Mucosa of descending colon (tissue), 3 donors: ENCODE data around the gene STAB1. TPM values are rescaled to one million over a fixed set of nuclear protein-coding genes. Genes with fewer than 3 reads are reported as not detected.

Source experiments
- ATAC-seq: fragments of 200-7000 bp; cut with Tn5 transposase; one replicate; pipeline ENCODE4 v1.9.1; 2020; ENCODE audit warnings: mild to moderate bottlenecking, moderate library complexity
- DNase-seq, 3 donors: peaks; one replicate each; pipeline ENCODE4 v3.0.0-alpha.2; 2020
- H3K36me3 ChIP-seq: fragments of 200-600 bp; one replicate; pipeline ENCODE4 v1.8.0; 2021; ENCODE audit warnings: low read depth, mild to moderate bottlenecking
- H3K4me1 ChIP-seq: fragments of 200-600 bp; one replicate; pipeline ENCODE4 v1.8.0; 2021; ENCODE audit warnings: low read depth, mild to moderate bottlenecking
- H3K4me3 ChIP-seq: fragments of 200-600 bp; one replicate; pipeline ENCODE4 v1.8.0; 2021; ENCODE audit warnings: mild to moderate bottlenecking
- H3K9me3 ChIP-seq: fragments of 200-600 bp; one replicate; pipeline ENCODE4 v1.8.0; 2021; ENCODE audit warnings: mild to moderate bottlenecking
- intact Hi-C, 2 donors: fragments of 100-400 bp; cut with DNase I in 1 of 2; cut with micrococcal nuclease in 1 of 2; formaldehyde crosslinking; loops; one replicate each; pipeline versions ENCODE4 v1.11.0 to v1.11.1; 2022; cut with DNase I, micrococcal nuclease
- total RNA-seq, 3 donors: library from RNA; stranded (reverse); fragmentation: NEBNext Ultra II Directional in 2 of 3; extraction: Animal tissue kit (Norgen Biotek cat#: 25700) in 2 of 3; gene quantifications; one replicate each; pipeline versions ENCODE4 v1.2.1 to v1.2.4, GENCODE V29; 2021 to 2023
- TF ChIP-seq, protein P1 (sequence below): fragments of 200-600 bp; IDR thresholded peaks from one replicate; pipeline ENCODE4 v1.8.0; 2022; ENCODE audit warnings: antibody characterized with exemption, mild to moderate bottlenecking
- donor health status: DM: no; HTN: no; CAD: no; lungs with moderate emphysema.
- donor health status: DM: no; HTN: no; CAD: no.
- donor health status: DM: no; HTN: yes; CAD: no.

Gene STAB1
- total RNA-seq, 3 donors from 2014 or later: 51.7 to 187 (median 145) TPM

DNA sequence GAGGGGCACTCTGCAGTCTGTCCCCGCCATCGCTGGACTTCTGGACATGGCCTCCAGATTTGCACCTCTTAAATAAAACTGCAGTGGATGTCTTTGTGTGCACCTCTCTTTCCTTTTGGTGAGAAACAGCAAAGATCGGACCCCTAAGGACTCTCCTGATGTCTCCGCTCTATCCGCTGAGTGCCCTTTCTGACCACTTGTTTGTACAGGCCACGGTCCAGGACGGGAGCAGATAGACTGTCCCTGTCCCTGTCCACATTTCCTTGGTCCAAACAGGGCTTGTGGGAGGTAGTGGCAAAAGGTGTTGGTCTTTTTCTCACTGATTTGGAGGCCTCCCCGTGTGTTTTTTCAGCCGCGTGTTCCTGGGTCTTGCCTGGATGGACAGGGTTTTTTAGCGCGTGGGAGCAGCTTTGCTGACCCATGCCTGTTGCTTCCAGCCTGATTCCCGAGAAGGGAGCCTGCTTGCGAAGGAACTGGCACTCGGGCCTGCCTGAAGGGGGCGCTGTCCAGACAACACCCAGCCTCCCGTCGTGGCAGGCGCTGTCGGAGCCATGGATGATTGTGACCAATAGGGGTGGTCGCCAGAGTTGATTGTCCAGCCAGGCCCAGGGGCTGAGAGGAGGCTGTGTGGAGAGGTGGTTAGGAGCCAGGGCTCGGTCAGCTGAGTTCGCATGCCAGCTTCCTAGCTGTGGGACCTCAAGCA, 13.2 kb upstream of the STAB1 start:
- TF ChIP-seq, protein P1, sequence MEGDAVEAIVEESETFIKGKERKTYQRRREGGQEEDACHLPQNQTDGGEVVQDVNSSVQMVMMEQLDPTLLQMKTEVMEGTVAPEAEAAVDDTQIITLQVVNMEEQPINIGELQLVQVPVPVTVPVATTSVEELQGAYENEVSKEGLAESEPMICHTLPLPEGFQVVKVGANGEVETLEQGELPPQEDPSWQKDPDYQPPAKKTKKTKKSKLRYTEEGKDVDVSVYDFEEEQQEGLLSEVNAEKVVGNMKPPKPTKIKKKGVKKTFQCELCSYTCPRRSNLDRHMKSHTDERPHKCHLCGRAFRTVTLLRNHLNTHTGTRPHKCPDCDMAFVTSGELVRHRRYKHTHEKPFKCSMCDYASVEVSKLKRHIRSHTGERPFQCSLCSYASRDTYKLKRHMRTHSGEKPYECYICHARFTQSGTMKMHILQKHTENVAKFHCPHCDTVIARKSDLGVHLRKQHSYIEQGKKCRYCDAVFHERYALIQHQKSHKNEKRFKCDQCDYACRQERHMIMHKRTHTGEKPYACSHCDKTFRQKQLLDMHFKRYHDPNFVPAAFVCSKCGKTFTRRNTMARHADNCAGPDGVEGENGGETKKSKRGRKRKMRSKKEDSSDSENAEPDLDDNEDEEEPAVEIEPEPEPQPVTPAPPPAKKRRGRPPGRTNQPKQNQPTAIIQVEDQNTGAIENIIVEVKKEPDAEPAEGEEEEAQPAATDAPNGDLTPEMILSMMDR: no peak
- peaks cover 8% of the 10 kb centered on the region for H3K36me3 ChIP-seq
- intact Hi-C loops: no loop called here
- no peaks in the 10 kb centered on the region for H3K4me1 ChIP-seq
- ATAC-seq (no peak), DNase-seq (no peak)
- H3K9me3 ChIP-seq: no peaks in the 10 kb centered on the region
- no peak overlapping the region for H3K4me3 ChIP-seq

DNA sequence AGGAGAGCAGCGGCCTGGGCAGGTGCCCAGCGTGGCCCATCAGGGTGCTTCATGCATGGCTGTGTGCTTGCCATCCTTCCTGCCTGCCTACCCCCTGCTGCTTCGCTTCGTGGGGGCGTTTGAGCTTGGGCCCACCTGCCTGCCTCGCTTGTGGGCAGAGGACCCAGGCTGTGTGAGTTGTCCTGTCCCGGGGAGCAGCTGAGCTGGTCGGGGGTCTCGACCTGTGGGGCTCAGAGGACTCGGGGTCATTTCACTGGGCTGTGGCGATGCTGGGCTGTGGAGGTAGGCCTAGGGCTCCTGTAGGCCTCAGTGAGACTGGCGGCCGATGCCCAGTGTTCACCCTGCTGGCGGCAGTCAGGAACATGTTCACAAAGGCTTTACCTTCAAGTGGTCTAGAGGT, 12.1 kb upstream of the STAB1 start:
- H3K9me3 ChIP-seq: no peaks in the 10 kb centered on the region

DNA sequence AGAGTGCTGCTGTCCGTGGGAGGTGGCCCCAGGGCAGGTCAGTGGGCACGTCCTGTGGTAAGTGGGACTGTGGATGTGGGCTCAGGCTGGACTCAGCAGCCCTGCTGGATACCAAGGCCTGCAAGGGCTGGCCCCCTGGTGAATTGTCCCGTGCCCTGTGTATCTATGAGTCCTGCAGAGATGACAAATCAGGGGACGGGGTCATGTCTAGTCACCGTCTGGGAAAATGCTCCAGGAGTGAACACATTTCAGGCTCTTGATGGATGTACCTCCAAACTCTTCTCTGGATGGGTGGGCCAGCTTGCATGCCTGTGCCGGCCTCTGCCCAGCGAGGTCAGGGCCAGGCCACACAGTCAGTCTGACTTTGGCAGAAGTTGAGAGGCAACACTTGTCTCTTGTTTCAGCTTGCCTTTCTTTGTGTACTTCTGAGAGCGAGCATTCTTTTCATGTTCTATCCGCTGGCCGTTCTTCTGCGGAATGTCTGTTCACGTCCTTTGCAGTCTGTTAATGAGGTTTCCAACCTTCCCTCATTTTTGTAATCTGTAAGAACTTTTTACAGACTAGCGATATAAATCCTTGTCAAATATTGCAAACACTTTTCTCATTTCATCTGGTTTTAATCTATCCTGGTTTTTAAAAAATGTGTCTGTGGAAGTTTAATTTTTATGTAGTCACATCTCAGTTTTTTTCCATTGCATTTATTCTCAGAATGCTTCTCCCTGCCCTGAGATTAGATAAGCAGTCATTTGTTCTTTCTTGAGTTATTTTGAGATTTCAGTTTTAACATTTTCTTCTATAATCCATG, 11.4 kb upstream of the STAB1 start:
- intact Hi-C loops: no loop called here
- no peaks in the 10 kb centered on the region for H3K4me1 ChIP-seq
- H3K9me3 ChIP-seq: no peaks in the 10 kb centered on the region
- TF ChIP-seq, protein P1: no peak
- ATAC-seq: no peak
- no peak overlapping the region for H3K4me3 ChIP-seq
- DNase-seq: no peak
- H3K36me3 ChIP-seq: peaks cover 8% of the 10 kb centered on the region

More for the DNA sequence above, 12.1 kb upstream of the STAB1 start:
- no peaks in the 10 kb centered on the region for H3K4me1 ChIP-seq
- no peak overlapping the region for H3K4me3 ChIP-seq
- H3K36me3 ChIP-seq: peaks cover 8% of the 10 kb centered on the region
- intact Hi-C loops: no loop called here
- DNase-seq (no peak), ATAC-seq (no peak)
- TF ChIP-seq, protein P1: no peak

- ATAC-seq: no peak
- TF ChIP-seq, protein P1: no peak
- DNase-seq: no peak
- Histone ChIP-seq H3K4me3 (no peak overlapping the region), H3K36me3 (peaks cover 8% of the 10 kb centered on the region), H3K9me3 (no peaks in the 10 kb centered on the region), H3K4me1 (no peaks in the 10 kb centered on the region)
- intact Hi-C loops: no loop called here
Measured at GRCh38 chr3:52484680-52485461, 10.3 kb upstream of the STAB1 start.

DNA sequence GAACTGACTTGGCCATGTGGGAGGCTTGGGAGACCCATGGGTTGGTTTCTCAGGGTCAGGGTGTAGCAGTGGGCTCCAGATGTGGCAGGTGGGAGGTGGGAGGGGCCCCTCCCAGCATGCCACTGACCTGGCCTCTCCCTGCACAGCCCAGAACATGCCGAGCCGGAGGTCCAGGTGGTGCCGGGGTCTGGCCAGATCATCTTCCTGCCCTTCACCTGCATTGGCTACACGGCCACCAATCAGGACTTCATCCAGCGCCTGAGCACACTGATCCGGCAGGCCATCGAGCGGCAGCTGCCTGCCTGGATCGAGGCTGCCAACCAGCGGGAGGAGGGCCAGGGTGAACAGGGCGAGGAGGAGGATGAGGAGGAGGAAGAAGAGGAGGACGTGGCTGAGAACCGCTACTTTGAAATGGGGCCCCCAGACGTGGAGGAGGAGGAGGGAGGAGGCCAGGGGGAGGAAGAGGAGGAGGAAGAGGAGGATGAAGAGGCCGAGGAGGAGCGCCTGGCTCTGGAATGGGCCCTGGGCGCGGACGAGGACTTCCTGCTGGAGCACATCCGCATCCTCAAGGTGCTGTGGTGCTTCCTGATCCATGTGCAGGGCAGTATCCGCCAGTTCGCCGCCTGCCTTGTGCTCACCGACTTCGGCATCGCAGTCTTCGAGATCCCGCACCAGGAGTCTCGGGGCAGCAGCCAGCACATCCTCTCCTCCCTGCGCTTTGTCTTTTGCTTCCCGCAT, 7.9 kb upstream of the STAB1 start:
- no peaks in the 10 kb centered on the region for H3K9me3 ChIP-seq
- H3K36me3 ChIP-seq: no peaks in the 10 kb centered on the region
- ATAC-seq (no peak), DNase-seq (no peak)
- H3K4me3 ChIP-seq: no peak overlapping the region
- TF ChIP-seq, protein P1: no peak
- H3K4me1 ChIP-seq: no peaks in the 10 kb centered on the region
- intact Hi-C loops: no loop called here
